Measurements from ENCODE around the gene SLC6A16. TPM values are rescaled to one million over a fixed set of nuclear protein-coding genes. Genes with fewer than 3 reads are reported as not detected.

The SLC6A16 gene
- total and polyA plus RNA-seq, 2 experiments from 2014 or later = 0.31 to 1.8 TPM

GRCh38 chr19:49272204-49272603 is 52.8 kb downstream of the SLC6A16 start:
- Mint-ChIP-seq H3K4me3 (no peak overlapping the region), H3K27me3 (ENCODE audit: insufficient read depth, low read depth, poor library complexity) (peaks cover 2% of the 10 kb centered on the region), H3K27ac (no peak overlapping the region), H3K9me3 (peaks cover 23% of the 10 kb centered on the region), H3K4me1 (no peaks in the 10 kb centered on the region), H3K36me3 (ENCODE audit: low read depth) (peaks cover 15% of the 10 kb centered on the region)
- H3K4me1 ChIP-seq (ENCODE audit: insufficient read depth) = no peaks in the 10 kb centered on the region
- no peak overlapping the region for H3K27ac ChIP-seq (ENCODE audit: low read depth)
- TF ChIP-seq ZNF331 (CRISPR knock-in tag; IDR thresholded peaks at IDR 0.05; ENCODE audit: low read depth) (no peak), EZH2 (IDR thresholded peaks at IDR 0.05; ENCODE audit: low read depth, unreplicated experiment) (no peak), JUNB (IDR thresholded peaks at IDR 0.05; ENCODE audit: unreplicated experiment) (no peak), EZH2phosphoT487 (IDR thresholded peaks at IDR 0.05; ENCODE audit: unreplicated experiment) (no peak), REST (IDR thresholded peaks at IDR 0.05; ENCODE audit: unreplicated experiment) (no peak), STAT1 (IDR thresholded peaks at IDR 0.05; ENCODE audit: unreplicated experiment) (no peak), NANOG (IDR thresholded peaks at IDR 0.05; ENCODE audit: borderline replicate concordance) (no peak), POLR2AphosphoS5 (IDR thresholded peaks at IDR 0.05; ENCODE audit: low read depth) (no peak), ETS1 (IDR thresholded peaks at IDR 0.05) (no peak), CREB1 (CRISPR knock-in tag; IDR thresholded peaks at IDR 0.05; ENCODE audit: low read depth) (no peak), CTCF (conservative IDR thresholded peaks at IDR 0.05; ENCODE audit: low read depth in 2 of 2) (no peak), ZNF114 (CRISPR knock-in tag; IDR thresholded peaks at IDR 0.05) (no peak)
- TF ChIP-seq, protein P1, sequence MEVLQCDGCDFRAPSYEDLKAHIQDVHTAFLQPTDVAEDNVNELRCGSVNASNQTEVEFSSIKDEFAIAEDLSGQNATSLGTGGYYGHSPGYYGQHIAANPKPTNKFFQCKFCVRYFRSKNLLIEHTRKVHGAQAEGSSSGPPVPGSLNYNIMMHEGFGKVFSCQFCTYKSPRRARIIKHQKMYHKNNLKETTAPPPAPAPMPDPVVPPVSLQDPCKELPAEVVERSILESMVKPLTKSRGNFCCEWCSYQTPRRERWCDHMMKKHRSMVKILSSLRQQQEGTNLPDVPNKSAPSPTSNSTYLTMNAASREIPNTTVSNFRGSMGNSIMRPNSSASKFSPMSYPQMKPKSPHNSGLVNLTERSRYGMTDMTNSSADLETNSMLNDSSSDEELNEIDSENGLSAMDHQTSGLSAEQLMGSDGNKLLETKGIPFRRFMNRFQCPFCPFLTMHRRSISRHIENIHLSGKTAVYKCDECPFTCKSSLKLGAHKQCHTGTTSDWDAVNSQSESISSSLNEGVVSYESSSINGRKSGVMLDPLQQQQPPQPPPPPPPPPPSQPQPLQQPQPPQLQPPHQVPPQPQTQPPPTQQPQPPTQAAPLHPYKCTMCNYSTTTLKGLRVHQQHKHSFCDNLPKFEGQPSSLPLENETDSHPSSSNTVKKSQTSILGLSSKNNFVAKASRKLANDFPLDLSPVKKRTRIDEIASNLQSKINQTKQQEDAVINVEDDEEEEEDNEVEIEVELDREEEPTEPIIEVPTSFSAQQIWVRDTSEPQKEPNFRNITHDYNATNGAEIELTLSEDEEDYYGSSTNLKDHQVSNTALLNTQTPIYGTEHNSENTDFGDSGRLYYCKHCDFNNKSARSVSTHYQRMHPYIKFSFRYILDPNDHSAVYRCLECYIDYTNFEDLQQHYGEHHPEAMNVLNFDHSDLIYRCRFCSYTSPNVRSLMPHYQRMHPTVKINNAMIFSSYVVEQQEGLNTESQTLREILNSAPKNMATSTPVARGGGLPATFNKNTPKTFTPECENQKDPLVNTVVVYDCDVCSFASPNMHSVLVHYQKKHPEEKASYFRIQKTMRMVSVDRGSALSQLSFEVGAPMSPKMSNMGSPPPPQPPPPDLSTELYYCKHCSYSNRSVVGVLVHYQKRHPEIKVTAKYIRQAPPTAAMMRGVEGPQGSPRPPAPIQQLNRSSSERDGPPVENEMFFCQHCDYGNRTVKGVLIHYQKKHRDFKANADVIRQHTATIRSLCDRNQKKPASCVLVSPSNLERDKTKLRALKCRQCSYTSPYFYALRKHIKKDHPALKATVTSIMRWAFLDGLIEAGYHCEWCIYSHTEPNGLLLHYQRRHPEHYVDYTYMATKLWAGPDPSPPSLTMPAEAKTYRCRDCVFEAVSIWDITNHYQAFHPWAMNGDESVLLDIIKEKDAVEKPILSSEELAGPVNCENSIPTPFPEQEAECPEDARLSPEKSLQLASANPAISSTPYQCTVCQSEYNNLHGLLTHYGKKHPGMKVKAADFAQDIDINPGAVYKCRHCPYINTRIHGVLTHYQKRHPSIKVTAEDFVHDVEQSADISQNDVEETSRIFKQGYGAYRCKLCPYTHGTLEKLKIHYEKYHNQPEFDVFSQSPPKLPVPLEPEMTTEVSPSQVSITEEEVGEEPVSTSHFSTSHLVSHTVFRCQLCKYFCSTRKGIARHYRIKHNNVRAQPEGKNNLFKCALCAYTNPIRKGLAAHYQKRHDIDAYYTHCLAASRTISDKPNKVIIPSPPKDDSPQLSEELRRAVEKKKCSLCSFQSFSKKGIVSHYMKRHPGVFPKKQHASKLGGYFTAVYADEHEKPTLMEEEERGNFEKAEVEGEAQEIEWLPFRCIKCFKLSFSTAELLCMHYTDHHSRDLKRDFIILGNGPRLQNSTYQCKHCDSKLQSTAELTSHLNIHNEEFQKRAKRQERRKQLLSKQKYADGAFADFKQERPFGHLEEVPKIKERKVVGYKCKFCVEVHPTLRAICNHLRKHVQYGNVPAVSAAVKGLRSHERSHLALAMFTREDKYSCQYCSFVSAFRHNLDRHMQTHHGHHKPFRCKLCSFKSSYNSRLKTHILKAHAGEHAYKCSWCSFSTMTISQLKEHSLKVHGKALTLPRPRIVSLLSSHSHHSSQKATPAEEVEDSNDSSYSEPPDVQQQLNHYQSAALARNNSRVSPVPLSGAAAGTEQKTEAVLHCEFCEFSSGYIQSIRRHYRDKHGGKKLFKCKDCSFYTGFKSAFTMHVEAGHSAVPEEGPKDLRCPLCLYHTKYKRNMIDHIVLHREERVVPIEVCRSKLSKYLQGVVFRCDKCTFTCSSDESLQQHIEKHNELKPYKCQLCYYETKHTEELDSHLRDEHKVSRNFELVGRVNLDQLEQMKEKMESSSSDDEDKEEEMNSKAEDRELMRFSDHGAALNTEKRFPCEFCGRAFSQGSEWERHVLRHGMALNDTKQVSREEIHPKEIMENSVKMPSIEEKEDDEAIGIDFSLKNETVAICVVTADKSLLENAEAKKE (CRISPR knock-in tag; IDR thresholded peaks at IDR 0.05) = no peak
- no peaks in the 10 kb centered on the region for H3K79me2 ChIP-seq (replicated peaks; ENCODE audit: insufficient read depth)
- H3K36me3 ChIP-seq (ENCODE audit: insufficient read depth) = no peaks in the 10 kb centered on the region
- no peaks in the 10 kb centered on the region for H4K20me1 ChIP-seq (replicated peaks; ENCODE audit: insufficient read depth)
- no peak for ATAC-seq
- DNase-seq (ENCODE audit: low spot score) = no peak
- no peaks in the 10 kb centered on the region for H3K9me2 ChIP-seq (ENCODE audit: insufficient read depth)
- H3K27me3 ChIP-seq (ENCODE audit: insufficient read depth) = no peaks in the 10 kb centered on the region
- no peaks in the 10 kb centered on the region for H3F3A ChIP-seq (replicated peaks; ENCODE audit: low read depth)
- H2AFZ ChIP-seq = no peak overlapping the region; the same call in 1 of the 2 replicates
- H3K4me2 ChIP-seq = no peak overlapping the region
- H3K4me3 ChIP-seq = no peak overlapping the region
